Uterus (tissue), 2 donors: ENCODE data around the gene ZFP57.

Experiments used
- CTCF ChIP-seq, 4 experiments: fragments of 200-600 bp in 2 of 4; fragments of 450-650 bp in 2 of 4; sonication (generic) in 2 of 4; IDR thresholded peaks; one replicate each; pipeline ENCODE4 v1.5.1; 2016 to 2019; ENCODE audit warnings: antibody characterized with exemption in 4 of 4, mild to moderate bottlenecking in 2 of 4, moderate library complexity in 1 of 4
- POLR2A ChIP-seq, 2 donors: fragments of 450-650 bp; IDR thresholded peaks; one replicate each; pipeline ENCODE4 v1.6.1; 2016; ENCODE audit warnings: antibody characterized with exemption in 2 of 2, mild to moderate bottlenecking in 1 of 2, moderate library complexity in 1 of 2

- no peak for TF ChIP-seq POLR2A (IDR thresholded peaks at IDR 0.05)
- no peak for TF ChIP-seq CTCF (IDR thresholded peaks at IDR 0.05)
Measured at GRCh38 chr6:29663300-29664042, 17.5 kb downstream of the ZFP57 start.
